Parathyroid adenoma (tissue), 2 donors: ENCODE measurements around the gene S100A10.
A peak's percentile ranks its signal among the peaks of the same experiment; 100 is the strongest.

Source experiments
- H2AFZ ChIP-seq: fragments of 300-600 bp; sonication (generic); one replicate; pipeline ENCODE4 v1.7.0; 2017; ENCODE audit warnings: antibody characterized with exemption, mild to moderate bottlenecking
- H3K27ac ChIP-seq: fragments of 300-600 bp; sonication (generic); one replicate; pipeline ENCODE4 v1.7.0; 2017
- H3K27me3 ChIP-seq: fragments of 300-600 bp; sonication (generic); one replicate; pipeline ENCODE4 v1.7.0; 2017; ENCODE audit warnings: low read length; ENCODE audit not compliant: control insufficient read depth, insufficient read depth
- H3K36me3 ChIP-seq: fragments of 300-600 bp; sonication (generic); one replicate; pipeline ENCODE4 v1.7.0; 2017; ENCODE audit warnings: low read length; ENCODE audit not compliant: control insufficient read depth, insufficient read depth
- H3K4me1 ChIP-seq: fragments of 300-600 bp; sonication (generic); one replicate; pipeline ENCODE4 v1.7.0; 2017; ENCODE audit warnings: control low read depth
- H3K4me2 ChIP-seq: fragments of 300-600 bp; sonication (generic); one replicate; pipeline ENCODE4 v1.7.0; 2017; ENCODE audit warnings: low read length
- H3K4me3 ChIP-seq: fragments of 300-600 bp; sonication (generic); one replicate; pipeline ENCODE4 v1.7.0; 2017; ENCODE audit warnings: low read depth, low read length
- H3K79me2 ChIP-seq: fragments of 300-600 bp; sonication (generic); one replicate; pipeline ENCODE4 v1.7.0; 2017; ENCODE audit warnings: control low read depth
- H3K9ac ChIP-seq: fragments of 300-600 bp; sonication (generic); one replicate; pipeline ENCODE4 v1.7.0; 2017; ENCODE audit warnings: mild to moderate bottlenecking
- H3K9me3 ChIP-seq: fragments of 300-600 bp; sonication (generic); one replicate; pipeline ENCODE4 v1.7.0; 2017; ENCODE audit warnings: low read length; ENCODE audit not compliant: control insufficient read depth
- TF ChIP-seq, protein P1 (sequence below): fragments of 300-600 bp; sonication (generic); IDR thresholded peaks from one replicate; pipeline ENCODE4 v1.7.0; 2017; ENCODE audit warnings: antibody characterized with exemption, mild to moderate bottlenecking
- donor health status: primary hyperparathyroidism.

Gene S100A10

DNA sequence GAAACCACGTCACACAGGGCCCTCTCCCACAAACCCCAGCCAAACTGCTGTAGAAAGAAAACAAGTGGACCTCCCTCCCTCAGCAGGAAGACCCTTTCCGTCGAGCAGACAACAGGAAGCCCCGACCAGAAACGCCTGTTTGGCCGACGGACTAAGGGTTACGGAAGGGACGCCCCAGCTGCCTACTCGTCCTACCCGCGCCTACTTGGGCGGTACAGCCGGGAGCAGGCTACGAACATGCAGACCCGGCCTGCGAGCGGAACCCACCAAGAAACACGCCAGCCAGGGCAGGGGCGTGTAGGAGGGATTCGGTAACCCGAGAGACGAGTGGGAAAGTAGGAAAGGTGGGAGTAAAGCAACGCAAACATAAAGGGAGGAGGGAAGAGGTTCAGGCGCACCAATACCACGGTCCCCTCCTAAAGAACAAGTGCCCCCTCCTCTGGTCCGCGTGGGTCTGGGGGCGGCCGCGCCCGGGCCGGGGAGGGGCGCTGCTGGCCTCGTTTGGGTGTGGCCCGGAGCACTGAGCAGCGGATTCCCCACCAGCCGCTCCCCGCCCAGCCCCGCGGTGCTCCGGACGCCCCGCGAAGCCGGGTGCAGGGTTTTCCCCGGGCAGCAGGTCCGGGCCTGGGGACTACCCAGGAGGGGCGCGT lies 450 bp downstream of the S100A10 start:
- H2AFZ ChIP-seq: peak overlapping the region; percentile 86
- H3K27me3 ChIP-seq: no peaks in the 10 kb centered on the region
- peak overlapping the region; percentile 19 for H3K27ac ChIP-seq
- no peaks in the 10 kb centered on the region for H3K36me3 ChIP-seq
- TF ChIP-seq, protein P1, sequence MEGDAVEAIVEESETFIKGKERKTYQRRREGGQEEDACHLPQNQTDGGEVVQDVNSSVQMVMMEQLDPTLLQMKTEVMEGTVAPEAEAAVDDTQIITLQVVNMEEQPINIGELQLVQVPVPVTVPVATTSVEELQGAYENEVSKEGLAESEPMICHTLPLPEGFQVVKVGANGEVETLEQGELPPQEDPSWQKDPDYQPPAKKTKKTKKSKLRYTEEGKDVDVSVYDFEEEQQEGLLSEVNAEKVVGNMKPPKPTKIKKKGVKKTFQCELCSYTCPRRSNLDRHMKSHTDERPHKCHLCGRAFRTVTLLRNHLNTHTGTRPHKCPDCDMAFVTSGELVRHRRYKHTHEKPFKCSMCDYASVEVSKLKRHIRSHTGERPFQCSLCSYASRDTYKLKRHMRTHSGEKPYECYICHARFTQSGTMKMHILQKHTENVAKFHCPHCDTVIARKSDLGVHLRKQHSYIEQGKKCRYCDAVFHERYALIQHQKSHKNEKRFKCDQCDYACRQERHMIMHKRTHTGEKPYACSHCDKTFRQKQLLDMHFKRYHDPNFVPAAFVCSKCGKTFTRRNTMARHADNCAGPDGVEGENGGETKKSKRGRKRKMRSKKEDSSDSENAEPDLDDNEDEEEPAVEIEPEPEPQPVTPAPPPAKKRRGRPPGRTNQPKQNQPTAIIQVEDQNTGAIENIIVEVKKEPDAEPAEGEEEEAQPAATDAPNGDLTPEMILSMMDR: no peak
- H3K4me1 ChIP-seq: peaks cover 9% of the 10 kb centered on the region
- no peaks in the 10 kb centered on the region for H3K9me3 ChIP-seq
- peak overlapping the region; percentile 58 for H3K4me3 ChIP-seq
- H3K4me2 ChIP-seq: peak overlapping the region; percentile 90
- H3K9ac ChIP-seq: no peak overlapping the region
- H3K79me2 ChIP-seq: no peaks in the 10 kb centered on the region

DNA sequence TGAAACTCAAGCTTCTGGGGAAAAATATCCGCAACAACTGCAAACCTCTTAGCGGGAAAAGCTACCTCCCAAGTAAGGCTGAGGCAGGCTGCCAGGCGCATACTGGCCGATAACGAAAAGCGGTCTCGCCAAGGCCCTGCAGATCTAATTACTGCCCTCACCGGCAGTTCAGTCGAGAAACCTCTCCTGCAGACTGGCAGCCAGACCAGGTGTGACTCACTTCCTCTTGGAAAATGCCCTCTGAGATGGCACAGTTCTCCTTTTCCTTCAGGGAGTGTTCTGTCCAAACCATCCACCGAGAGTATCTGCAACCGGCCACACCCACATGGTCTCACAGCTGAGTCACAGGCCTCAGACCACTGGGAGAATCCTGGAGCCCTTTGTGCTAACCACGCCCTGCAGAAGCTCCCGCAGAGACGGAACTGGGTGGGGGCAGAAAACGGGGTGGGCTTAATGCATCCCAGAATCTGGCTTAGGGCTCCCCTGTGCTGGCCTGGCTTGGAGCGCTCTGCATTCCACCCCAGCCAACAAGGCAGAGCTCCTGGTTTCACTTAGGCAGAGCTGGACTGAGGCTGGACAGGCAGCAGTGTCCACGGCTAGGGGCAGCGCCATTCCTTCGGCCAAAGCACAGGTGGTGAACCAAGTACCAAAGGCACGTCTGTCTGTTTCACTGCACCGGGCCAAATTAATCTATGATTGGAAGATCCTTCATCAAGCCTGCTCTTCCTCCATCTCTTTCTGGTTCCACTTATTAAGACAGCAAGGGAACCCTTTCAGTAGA lies 1.2 kb downstream of the S100A10 start:
- H2AFZ ChIP-seq: peak overlapping the region; percentile 86
- H3K4me1 ChIP-seq: peaks cover 9% of the 10 kb centered on the region
- H3K4me3 ChIP-seq: peak overlapping the region; percentile 58
- H3K4me2 ChIP-seq: peak overlapping the region; percentile 11
- H3K9ac ChIP-seq: no peak overlapping the region
- no peaks in the 10 kb centered on the region for H3K79me2 ChIP-seq
- H3K27me3 ChIP-seq: no peaks in the 10 kb centered on the region
- no peaks in the 10 kb centered on the region for H3K9me3 ChIP-seq
- no peak overlapping the region for H3K27ac ChIP-seq
- TF ChIP-seq, protein P1: no peak
- H3K36me3 ChIP-seq: no peaks in the 10 kb centered on the region

- peaks cover 9% of the 10 kb centered on the region for H3K4me1 ChIP-seq
- TF ChIP-seq, protein P1: no peak
- H3K4me2 ChIP-seq: no peak overlapping the region
- H3K9me3 ChIP-seq: no peaks in the 10 kb centered on the region
- no peaks in the 10 kb centered on the region for H3K27me3 ChIP-seq
- no peak overlapping the region for H2AFZ ChIP-seq
- H3K36me3 ChIP-seq: no peaks in the 10 kb centered on the region
- no peak overlapping the region for H3K4me3 ChIP-seq
- H3K9ac ChIP-seq: no peak overlapping the region
- H3K79me2 ChIP-seq: no peaks in the 10 kb centered on the region
- no peak overlapping the region for H3K27ac ChIP-seq
Observed at GRCh38 chr1:151991663-151992302, 1.9 kb downstream of the S100A10 start.

DNA sequence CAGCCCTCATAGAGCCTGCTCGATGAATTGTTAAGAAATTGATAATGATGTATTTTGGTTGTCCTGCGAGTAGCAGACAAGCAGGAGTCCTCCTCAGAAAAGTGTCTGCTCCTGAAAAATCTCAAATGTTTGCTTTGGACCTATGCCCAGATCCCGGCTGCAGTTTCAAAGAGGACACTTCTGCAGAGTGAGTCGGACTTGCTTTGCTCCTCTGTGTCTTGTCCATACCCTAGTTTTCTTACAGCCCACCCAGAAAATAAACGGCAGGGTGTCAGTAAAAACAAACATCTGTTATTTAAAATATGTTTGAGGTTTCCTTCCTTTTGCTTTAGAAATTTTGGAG lies 2.8 kb downstream of the S100A10 start:
- Histone ChIP-seq H3K4me3 (no peak overlapping the region), H3K79me2 (no peaks in the 10 kb centered on the region), H3K4me1 (peaks cover 9% of the 10 kb centered on the region), H3K9me3 (no peaks in the 10 kb centered on the region), H2AFZ (no peak overlapping the region), H3K4me2 (no peak overlapping the region), H3K27me3 (no peaks in the 10 kb centered on the region), H3K36me3 (no peaks in the 10 kb centered on the region), H3K27ac (no peak overlapping the region), H3K9ac (no peak overlapping the region)
- TF ChIP-seq, protein P1: no peak
